ENCODE data around the gene CACNB4.
"Not testable (repeated sequence)": the region's sequence is repeated elsewhere in the genome, so short reads cannot be mapped to it uniquely, and the experiment has no call there.

Gene CACNB4

GRCh38 chr2:151808258-151809072 is 290.4 kb downstream of the CACNB4 start:
- in situ Hi-C loops (cut with HindIII; ENCODE audit: low pct_unique_long_range_greater_than_20kb, low sequenced_read_pairs), result no loop called here
- no peak for TF ChIP-seq JUND (IDR thresholded peaks at IDR 0.05; ENCODE audit: low read depth)
- DNase-seq (ENCODE audit: low read depth in 1 of 2, low spot score in 1 of 2), result peak in 1 of 2 experiments; percentile 42

- no peak for TF ChIP-seq JUND (IDR thresholded peaks at IDR 0.05; ENCODE audit: low read depth)
- in situ Hi-C loops (cut with HindIII; ENCODE audit: low pct_unique_long_range_greater_than_20kb, low sequenced_read_pairs), result no loop called here
- DNase-seq (ENCODE audit: low read depth in 1 of 2, low spot score in 1 of 2), result no peak
These were observed 292.9 kb downstream of the CACNB4 start for GRCh38 chr2:151805961-151806360.

- no peak for DNase-seq (ENCODE audit: low read depth in 1 of 2, low spot score in 1 of 2)
- no peak for TF ChIP-seq JUND (IDR thresholded peaks at IDR 0.05; ENCODE audit: low read depth)
- in situ Hi-C loops (cut with HindIII; ENCODE audit: low pct_unique_long_range_greater_than_20kb, low sequenced_read_pairs), result no loop called here
These were observed 293.5 kb downstream of the CACNB4 start for GRCh38 chr2:151805343-151805742.

GRCh38 chr2:151803811-151804210 is 295.0 kb downstream of the CACNB4 start:
- TF ChIP-seq JUND (IDR thresholded peaks at IDR 0.05; ENCODE audit: low read depth), result no peak
- in situ Hi-C loops (cut with HindIII; ENCODE audit: low pct_unique_long_range_greater_than_20kb, low sequenced_read_pairs), result no loop called here
- DNase-seq (ENCODE audit: low read depth in 1 of 2, low spot score in 1 of 2), result no peak

- TF ChIP-seq JUND (IDR thresholded peaks at IDR 0.05; ENCODE audit: low read depth), result no peak
- in situ Hi-C loops (cut with HindIII; ENCODE audit: low pct_unique_long_range_greater_than_20kb, low sequenced_read_pairs), result no loop called here
- DNase-seq (ENCODE audit: low read depth in 1 of 2, low spot score in 1 of 2), result no peak
These were observed 296.5 kb downstream of the CACNB4 start for GRCh38 chr2:151802315-151802714.

- no peak for TF ChIP-seq JUND (IDR thresholded peaks at IDR 0.05; ENCODE audit: low read depth)
- no peak for DNase-seq (ENCODE audit: low read depth in 1 of 2, low spot score in 1 of 2)
- in situ Hi-C loops (cut with HindIII; ENCODE audit: low pct_unique_long_range_greater_than_20kb, low sequenced_read_pairs), result no loop called here
These were observed 299.0 kb downstream of the CACNB4 start for GRCh38 chr2:151799886-151800292.

GRCh38 chr2:151796774-151797173 is 302.1 kb downstream of the CACNB4 start:
- no peak for DNase-seq (ENCODE audit: low read depth in 1 of 2, low spot score in 1 of 2)
- TF ChIP-seq JUND (IDR thresholded peaks at IDR 0.05; ENCODE audit: low read depth), result no peak
- in situ Hi-C loops (cut with HindIII; ENCODE audit: low pct_unique_long_range_greater_than_20kb, low sequenced_read_pairs), result no loop called here

GRCh38 chr2:151795646-151796240 is 303.1 kb downstream of the CACNB4 start:
- in situ Hi-C loops (cut with HindIII; ENCODE audit: low pct_unique_long_range_greater_than_20kb, low sequenced_read_pairs), result no loop called here
- no peak for TF ChIP-seq JUND (IDR thresholded peaks at IDR 0.05; ENCODE audit: low read depth)
- DNase-seq (ENCODE audit: low read depth in 1 of 2, low spot score in 1 of 2), result no peak

- in situ Hi-C loops (cut with HindIII; ENCODE audit: low pct_unique_long_range_greater_than_20kb, low sequenced_read_pairs); DNase-seq (ENCODE audit: low read depth in 1 of 2, low spot score in 1 of 2): not testable (repeated sequence)
These were observed 304.4 kb downstream of the CACNB4 start for GRCh38 chr2:151794422-151794821.

- DNase-seq (ENCODE audit: low read depth in 1 of 2, low spot score in 1 of 2), result no peak
- in situ Hi-C loops (cut with HindIII; ENCODE audit: low pct_unique_long_range_greater_than_20kb, low sequenced_read_pairs), result no loop called here
- TF ChIP-seq JUND (IDR thresholded peaks at IDR 0.05; ENCODE audit: low read depth), result no peak
These were observed 305.7 kb downstream of the CACNB4 start for GRCh38 chr2:151793123-151793522.

GRCh38 chr2:151792589-151792988 is 306.3 kb downstream of the CACNB4 start:
- no peak for TF ChIP-seq JUND (IDR thresholded peaks at IDR 0.05; ENCODE audit: low read depth)
- in situ Hi-C loops (cut with HindIII; ENCODE audit: low pct_unique_long_range_greater_than_20kb, low sequenced_read_pairs), result no loop called here

GRCh38 chr2:151791545-151791944 is 307.3 kb downstream of the CACNB4 start:
- TF ChIP-seq JUND (IDR thresholded peaks at IDR 0.05; ENCODE audit: low read depth), result no peak
- DNase-seq (ENCODE audit: low read depth in 1 of 2, low spot score in 1 of 2), result no peak
- in situ Hi-C loops (cut with HindIII; ENCODE audit: low pct_unique_long_range_greater_than_20kb, low sequenced_read_pairs), result no loop called here

More at GRCh38 chr2:151792589-151792988, 306.3 kb downstream of the CACNB4 start:
- no peak for DNase-seq (ENCODE audit: low read depth in 1 of 2, low spot score in 1 of 2)

- DNase-seq (ENCODE audit: low read depth in 1 of 2, low spot score in 1 of 2), result no peak
- in situ Hi-C loops (cut with HindIII; ENCODE audit: low pct_unique_long_range_greater_than_20kb, low sequenced_read_pairs), result no loop called here
- no peak for TF ChIP-seq JUND (IDR thresholded peaks at IDR 0.05; ENCODE audit: low read depth)
These were observed 308.2 kb downstream of the CACNB4 start for GRCh38 chr2:151790689-151791088.

Measured in T47D (cell line).